Hepatocyte (in vitro differentiated cells): Measurements from ENCODE around the gene WLS.

Source experiments
- EZH2 ChIP-seq: fragments of 200-600 bp; sonication (generic); IDR thresholded peaks from 2 replicates; pipeline ENCODE4 v1.6.1; 2016; ENCODE audit warnings: antibody characterized with exemption, mild to moderate bottlenecking, borderline replicate concordance
- EZH2phosphoT487 ChIP-seq: fragments of 200-600 bp; sonication (generic); IDR thresholded peaks from one replicate; pipeline ENCODE4 v1.6.1; 2018; ENCODE audit warnings: antibody characterized with exemption, mild to moderate bottlenecking, low read depth, moderate library complexity; ENCODE audit not compliant: unreplicated experiment, severe bottlenecking
- TF ChIP-seq, protein P1 (sequence below): fragments of 200-600 bp; sonication (generic); IDR thresholded peaks from 2 replicates; pipeline ENCODE4 v1.5.1; 2016; ENCODE audit warnings: antibody characterized with exemption, mild to moderate bottlenecking; ENCODE audit not compliant: poor library complexity

DNA sequence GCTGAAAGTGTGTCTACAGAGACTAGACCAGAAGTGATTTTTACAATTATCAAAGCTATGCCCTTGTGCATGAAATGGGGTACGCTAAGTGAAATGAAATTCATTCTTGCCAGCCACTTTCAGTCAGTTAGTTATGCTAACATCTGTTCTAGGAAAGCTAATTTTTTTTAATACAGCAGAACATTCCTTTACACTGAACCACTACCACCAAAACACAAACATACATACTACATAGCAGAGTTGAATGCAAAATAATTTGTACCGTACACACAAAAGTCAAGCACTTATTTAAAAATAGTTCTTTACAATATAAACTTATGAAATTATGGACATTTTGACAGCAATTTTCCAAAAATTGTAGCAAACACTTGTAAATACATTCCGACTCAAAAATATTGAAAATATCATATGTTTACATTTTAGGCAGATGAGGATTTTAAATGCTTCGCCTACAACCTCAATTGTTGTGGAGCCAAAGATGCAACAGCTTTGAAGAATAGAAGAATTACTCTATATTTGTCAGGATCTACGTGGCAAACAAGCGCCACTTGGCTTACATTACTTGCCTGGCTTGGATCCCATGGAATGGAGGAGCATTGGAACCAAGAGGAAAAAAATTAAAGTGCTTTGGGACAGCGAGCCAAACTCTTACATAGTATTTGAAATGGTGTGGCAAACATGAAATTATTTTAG is 30.6 kb downstream of the WLS start:
- TF ChIP-seq, protein P1, sequence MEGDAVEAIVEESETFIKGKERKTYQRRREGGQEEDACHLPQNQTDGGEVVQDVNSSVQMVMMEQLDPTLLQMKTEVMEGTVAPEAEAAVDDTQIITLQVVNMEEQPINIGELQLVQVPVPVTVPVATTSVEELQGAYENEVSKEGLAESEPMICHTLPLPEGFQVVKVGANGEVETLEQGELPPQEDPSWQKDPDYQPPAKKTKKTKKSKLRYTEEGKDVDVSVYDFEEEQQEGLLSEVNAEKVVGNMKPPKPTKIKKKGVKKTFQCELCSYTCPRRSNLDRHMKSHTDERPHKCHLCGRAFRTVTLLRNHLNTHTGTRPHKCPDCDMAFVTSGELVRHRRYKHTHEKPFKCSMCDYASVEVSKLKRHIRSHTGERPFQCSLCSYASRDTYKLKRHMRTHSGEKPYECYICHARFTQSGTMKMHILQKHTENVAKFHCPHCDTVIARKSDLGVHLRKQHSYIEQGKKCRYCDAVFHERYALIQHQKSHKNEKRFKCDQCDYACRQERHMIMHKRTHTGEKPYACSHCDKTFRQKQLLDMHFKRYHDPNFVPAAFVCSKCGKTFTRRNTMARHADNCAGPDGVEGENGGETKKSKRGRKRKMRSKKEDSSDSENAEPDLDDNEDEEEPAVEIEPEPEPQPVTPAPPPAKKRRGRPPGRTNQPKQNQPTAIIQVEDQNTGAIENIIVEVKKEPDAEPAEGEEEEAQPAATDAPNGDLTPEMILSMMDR, result no peak
- TF ChIP-seq EZH2, result no peak
- no peak for TF ChIP-seq EZH2phosphoT487
